Melanocyte of skin (primary cell): ENCODE measurements around the gene NCL. TPM values are rescaled to one million over a fixed set of nuclear protein-coding genes. Genes with fewer than 3 reads are reported as not detected.

ENCODE experiments used
- small RNA-seq, 2 donors: library from RNA; depleted of rRNA; stranded (forward); fragments of <200 nt; gene quantifications; one replicate each; pipeline ENCODE3, GENCODE V24; 2012
- total RNA-seq, 2 donors: library from RNA; depleted of rRNA; stranded (reverse); fragments of >200 nt; gene quantifications; 2 replicates each; pipeline ENCODE4 v1.2.3, GENCODE V29; 2012

The NCL gene, protein sequence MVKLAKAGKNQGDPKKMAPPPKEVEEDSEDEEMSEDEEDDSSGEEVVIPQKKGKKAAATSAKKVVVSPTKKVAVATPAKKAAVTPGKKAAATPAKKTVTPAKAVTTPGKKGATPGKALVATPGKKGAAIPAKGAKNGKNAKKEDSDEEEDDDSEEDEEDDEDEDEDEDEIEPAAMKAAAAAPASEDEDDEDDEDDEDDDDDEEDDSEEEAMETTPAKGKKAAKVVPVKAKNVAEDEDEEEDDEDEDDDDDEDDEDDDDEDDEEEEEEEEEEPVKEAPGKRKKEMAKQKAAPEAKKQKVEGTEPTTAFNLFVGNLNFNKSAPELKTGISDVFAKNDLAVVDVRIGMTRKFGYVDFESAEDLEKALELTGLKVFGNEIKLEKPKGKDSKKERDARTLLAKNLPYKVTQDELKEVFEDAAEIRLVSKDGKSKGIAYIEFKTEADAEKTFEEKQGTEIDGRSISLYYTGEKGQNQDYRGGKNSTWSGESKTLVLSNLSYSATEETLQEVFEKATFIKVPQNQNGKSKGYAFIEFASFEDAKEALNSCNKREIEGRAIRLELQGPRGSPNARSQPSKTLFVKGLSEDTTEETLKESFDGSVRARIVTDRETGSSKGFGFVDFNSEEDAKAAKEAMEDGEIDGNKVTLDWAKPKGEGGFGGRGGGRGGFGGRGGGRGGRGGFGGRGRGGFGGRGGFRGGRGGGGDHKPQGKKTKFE
- 100 to 1,000 TPM; 127 to 266 TPM for total RNA-seq

GRCh38 chr2:231463698-231464575 is at the start of gene NCL:
NCL (minus strand) TSS chr2:231464484; CDS start chr2:231464353, 131 bp downstream.

Small RNA genes lying within 50 kb of the gene (small RNA-seq; reads per million reads assigned to genes)
- 1.5 to 3.8 reads per million in 2 donors for gene RNU2-22P
- gene SNORA75 = 1,333 to 1,650 reads per million in 2 donors
- gene SNORD20 = 0 reads per million in 2 donors
- gene SNORD82 = 1,762 to 2,147 reads per million in 2 donors

Other genes with a start within 250 kb of the NCL start
- gene B3GNT7, start 68.8 kb downstream of the NCL start, total RNA-seq = 1 to 10 TPM in 1 of 2 donors, under 1 TPM in 1; under 0.01 to 3.3 TPM
- gene NMUR1, start 66.0 kb upstream of the NCL start, total RNA-seq = not detected
- gene TEX44, start 128.4 kb upstream of the NCL start, total RNA-seq = not detected
- gene PTMA, start 244.0 kb upstream of the NCL start, total RNA-seq = 100 to 1,000 TPM; 449 to 738 TPM